SK-N-SH (cell line): Measurements from ENCODE around the gene OR52M1. TPM values are rescaled to one million over a fixed set of nuclear protein-coding genes. Genes with fewer than 3 reads are reported as not detected.

Experiments
- CTCF ChIA-PET: fragments of 300-600, 350-600 bp; formaldehyde crosslinking; extraction: SDS; loops from one replicate; lab custom pipeline; 2021; lab: Yijun Ruan, JAX
- POLR2A ChIA-PET: fragments of 350-600 bp; sonication (Branson Sonifier 250); formaldehyde crosslinking; extraction: SDS; loops from one replicate; lab custom pipeline; 2020; ENCODE audit warnings: antibody characterized with exemption, inconsistent platforms; lab: Yijun Ruan, JAX
- DNase-seq: peaks from one replicate; pipeline ENCODE4 v3.0.0; 2012
- H2AFZ ChIP-seq: fragments of 200-600 bp; sonication (generic); 2 replicates; pipeline ENCODE4 v1.8.1; 2016; ENCODE audit warnings: antibody characterized with exemption, mild to moderate bottlenecking, low read depth
- H3F3A ChIP-seq: fragments of 200-600 bp; sonication (generic); replicated peaks from 2 replicates; pipeline ENCODE3; 2016; ENCODE audit warnings: antibody characterized with exemption, mild to moderate bottlenecking; ENCODE audit not compliant: insufficient read depth
- H3K27ac ChIP-seq, 2 experiments: fragments of 200-500 bp in 1 of 2; fragments of 200-600 bp in 1 of 2; sonication (Bioruptor generic) in 1 of 2; sonication (generic), shearing (Covaris generic) in 1 of 2; 2 replicates each; pipeline versions ENCODE4 v1.5.1 to v1.6.1; 2014 to 2016; ENCODE audit warnings: low read depth in 2 of 2, inconsistent platforms in 1 of 2, low read length in 1 of 2, mild to moderate bottlenecking in 1 of 2, mixed read lengths in 1 of 2
- H3K27me3 ChIP-seq: fragments of 200-600 bp; sonication (generic), shearing (Covaris generic); 2 replicates; pipeline ENCODE4 v1.6.1; 2016; ENCODE audit warnings: mixed run types; ENCODE audit not compliant: insufficient read depth
- H3K36me3 ChIP-seq, 2 experiments: fragments of 200-500 bp in 1 of 2; fragments of 200-600 bp in 1 of 2; sonication (Bioruptor generic) in 1 of 2; sonication (generic) in 1 of 2; replicated peaks in 1 of 2; 2 replicates each; pipeline versions ENCODE3 to v1.5.1; 2014 to 2016; ENCODE audit warnings: low read length in 1 of 2, mild to moderate bottlenecking in 1 of 2; ENCODE audit not compliant: insufficient read depth in 2 of 2, control insufficient read depth in 1 of 2
- H3K4me1 ChIP-seq, 2 experiments: fragments of 200-500 bp in 1 of 2; fragments of 200-600 bp in 1 of 2; sonication (Bioruptor generic) in 1 of 2; sonication (generic), shearing (Covaris generic) in 1 of 2; 2 replicates each; pipeline versions ENCODE4 v1.5.1 to v1.6.1; 2014 to 2016; ENCODE audit warnings: low read depth in 1 of 2, low read length in 1 of 2, mixed run types in 1 of 2; ENCODE audit not compliant: insufficient read depth in 2 of 2, control insufficient read depth in 1 of 2
- H3K4me2 ChIP-seq: fragments of 200-600 bp; sonication (generic), shearing (Covaris generic); 2 replicates; pipeline ENCODE4 v1.6.1; 2017; ENCODE audit warnings: mixed run types
- H3K4me3 ChIP-seq, 2 experiments: fragments of 200-500 bp in 1 of 2; fragments of 200-600 bp in 1 of 2; sonication (Bioruptor generic) in 1 of 2; sonication (generic), shearing (Covaris generic) in 1 of 2; 2 replicates each; pipeline versions ENCODE4 v1.5.1 to v1.8.1; 2014 to 2016; ENCODE audit warnings: low read depth in 2 of 2, inconsistent platforms in 1 of 2, low read length in 1 of 2, mild to moderate bottlenecking in 1 of 2, mixed read lengths in 1 of 2, moderate library complexity in 1 of 2
- H3K79me2 ChIP-seq: fragments of 200-600 bp; sonication (generic); 2 replicates; pipeline ENCODE4 v1.8.1; 2017; ENCODE audit warnings: mild to moderate bottlenecking; ENCODE audit not compliant: insufficient read depth
- H3K9ac ChIP-seq: fragments of 200-600 bp; sonication (generic); 2 replicates; pipeline ENCODE4 v1.6.1; 2017; ENCODE audit warnings: mixed run types
- H3K9me2 ChIP-seq: fragments of 200-600 bp; sonication (generic); 2 replicates; pipeline ENCODE4 v1.6.1; 2017; ENCODE audit warnings: mixed run types
- H3K9me3 ChIP-seq: fragments of 200-600 bp; sonication (generic); 2 replicates; pipeline ENCODE4 v1.6.1; 2017; ENCODE audit warnings: mixed run types, mild to moderate bottlenecking, moderate library complexity
- H4K20me1 ChIP-seq: fragments of 200-600 bp; sonication (generic); 2 replicates; pipeline ENCODE4 v1.6.1; 2017; ENCODE audit warnings: mild to moderate bottlenecking, mixed run types; ENCODE audit not compliant: insufficient read depth
- CTCF ChIP-seq: fragments of 200-600 bp; sonication (generic); IDR thresholded peaks from 2 replicates; pipeline ENCODE4 v1.6.1; 2017; ENCODE audit warnings: antibody characterized with exemption, mild to moderate bottlenecking, moderate library complexity
- FOXJ3 ChIP-seq: sonication (generic); formaldehyde crosslinking; IDR thresholded peaks from 2 replicates; pipeline ENCODE4 v1.5.1; 2020; ENCODE audit warnings: mild to moderate bottlenecking, missing genetic modification reagents
- GABPA ChIP-seq: IDR thresholded peaks from 2 replicates; pipeline ENCODE4 v1.4.0; 2012; ENCODE audit warnings: low read depth, mild to moderate bottlenecking
- MAX ChIP-seq: IDR thresholded peaks from 2 replicates; pipeline ENCODE4 v1.4.0; 2012; ENCODE audit warnings: low read depth
- MEF2A ChIP-seq: IDR thresholded peaks from 2 replicates; pipeline ENCODE4 v1.4.0; 2012; ENCODE audit warnings: low read depth, borderline replicate concordance
- NFIC ChIP-seq: IDR thresholded peaks from 2 replicates; pipeline ENCODE4 v1.4.0; 2012; ENCODE audit warnings: borderline replicate concordance
- PBX3 ChIP-seq: IDR thresholded peaks from 2 replicates; pipeline ENCODE4; 2012
- RCOR1 ChIP-seq: fragments of 150-350 bp; IDR thresholded peaks from 2 replicates; pipeline ENCODE4 v1.6.1; 2017; ENCODE audit warnings: antibody characterized with exemption, low read length
- RFX5 ChIP-seq: IDR thresholded peaks from 2 replicates; pipeline ENCODE4 v1.6.1; 2012; ENCODE audit warnings: mild to moderate bottlenecking, improper control_type of control experiment, low read length
- ZBTB33 ChIP-seq: IDR thresholded peaks from 2 replicates; pipeline ENCODE4 v1.4.0; 2012; ENCODE audit warnings: low read depth, borderline replicate concordance
- WGBS: methylation state at CpG from one replicate; pipeline ENCODE4 v1.1.6; 2017; ENCODE audit warnings: low lambda C conversion rate; 5-methylcytosine and 5-hydroxymethylcytosine counted together
- polyA plus RNA-seq, 3 experiments: library from polyadenylated mRNA; depleted of rRNA; stranded (reverse); fragments of >200 nt; gene quantifications; 2 replicates each; pipeline ENCODE4 v1.2.3, GENCODE V29; 2012

The OR52M1 gene
- polyA plus RNA-seq, 1 of the 3 experiments (the other 2 are of a cell fraction) = not detected

GRCh38 chr11:4578624-4579023 lies 33.6 kb downstream of the OR52M1 start:
- no peak for TF ChIP-seq NFIC
- TF ChIP-seq GABPA = no peak
- no peak for TF ChIP-seq PBX3
- Histone ChIP-seq H3K27me3 (peaks cover 15% of the 10 kb centered on the region; the same call in 1 of the 2 replicates), H3K4me2 (no peak overlapping the region), H3K36me3 (no peaks in the 10 kb centered on the region), H4K20me1 (no peaks in the 10 kb centered on the region), H3K4me1 (no peaks in the 10 kb centered on the region), H3K9me3 (no peaks in the 10 kb centered on the region), H2AFZ (no peak overlapping the region), H3K4me3 (no peak overlapping the region), H3K9ac (no peak overlapping the region), H3K9me2 (no peaks in the 10 kb centered on the region), H3K79me2 (no peaks in the 10 kb centered on the region), H3F3A (no peaks in the 10 kb centered on the region), H3K27ac (no peak overlapping the region)
- ChIA-PET CTCF (interaction anchor here (1.4 kb wide), 1 partner anchor 396 kb away, joined by 3 read pairs; no protein-coding TSS in a partner anchor), POLR2A (no interaction called here)
- 23% methylated on average over 6 of the region's 6 CpGs for WGBS
- no peak for DNase-seq

- H3K9me2 ChIP-seq = no peaks in the 10 kb centered on the region
- H3K4me2 ChIP-seq = no peak overlapping the region
- WGBS = 5% methylated on average over 1 of the region's 1 CpG
- H3K4me1 ChIP-seq = no peaks in the 10 kb centered on the region
- H3F3A ChIP-seq = no peaks in the 10 kb centered on the region
- H4K20me1 ChIP-seq = no peaks in the 10 kb centered on the region
- H3K9me3 ChIP-seq = no peaks in the 10 kb centered on the region
- no peak overlapping the region for H3K9ac ChIP-seq
- H3K4me3 ChIP-seq = no peak overlapping the region
- CTCF ChIA-PET = no interaction called here
- no peaks in the 10 kb centered on the region for H3K36me3 ChIP-seq
- DNase-seq = no peak
- POLR2A ChIA-PET = no interaction called here
- TF ChIP-seq CTCF (no peak), FOXJ3 (CRISPR knock-in tag) (no peak), MAX (no peak), RCOR1 (no peak), RFX5 (no peak)
- peaks cover 15% of the 10 kb centered on the region; the same call in 1 of the 2 replicates for H3K27me3 ChIP-seq
- no peak overlapping the region for H2AFZ ChIP-seq
- no peaks in the 10 kb centered on the region for H3K79me2 ChIP-seq
- no peak overlapping the region for H3K27ac ChIP-seq
Observed at GRCh38 chr11:4580124-4580523, 35.1 kb downstream of the OR52M1 start.

- TF ChIP-seq ZBTB33 = no peak
- TF ChIP-seq MEF2A = no peak
- TF ChIP-seq, all 33 proteins: peak for 0
- Histone ChIP-seq H3K4me1 (no peaks in the 10 kb centered on the region), H3K36me3 (no peaks in the 10 kb centered on the region), H3K9me3 (no peaks in the 10 kb centered on the region), H3K27ac (no peak within 1 kb of the TSS), H3K9ac (no peak within 1 kb of the TSS), H3K4me2 (no peak within 1 kb of the TSS), H3K9me2 (no peaks in the 10 kb centered on the region), H3K27me3 (0 out of 2 replicates have a peak, but pooled peaks cover 5% of the 10 kb centered on the region), H3K4me3 (no peak within 1 kb of the TSS), H2AFZ (no peak within 1 kb of the TSS), H4K20me1 (no peaks in the 10 kb centered on the region), H3F3A (no peaks in the 10 kb centered on the region), H3K79me2 (no peaks in the 10 kb centered on the region)
- POLR2A ChIA-PET = no interaction called here
- CTCF ChIA-PET = no interaction called here
- no peak for DNase-seq
Observed at GRCh38 chr11:4581443-4581842, 36.5 kb downstream of the OR52M1 start, which contains the start of gene OR52I2. Gene OR52I2 (plus strand): TSS chr11:4581743.
